Lower leg skin (tissue), 4 donors: Measurements from ENCODE around the gene NCAM2. TPM values are rescaled to one million over a fixed set of nuclear protein-coding genes. Genes with fewer than 3 reads are reported as not detected.

Source experiments
- DNase-seq, 2 donors: peaks; one replicate each; pipeline ENCODE4 v3.0.0-alpha.2; 2019; ENCODE audit warnings: low spot score in 2 of 2
- H3K4me3 ChIP-seq: fragments of 200-600 bp; sonication (generic); 2 replicates; pipeline ENCODE4 v1.5.1; 2017; ENCODE audit warnings: mild to moderate bottlenecking, low read depth; ENCODE audit not compliant: poor library complexity, severe bottlenecking
- POLR2A ChIP-seq, 2 donors: fragments of 450-650 bp; IDR thresholded peaks; one replicate each; pipeline ENCODE4 v1.6.1; 2016 to 2017; ENCODE audit warnings: antibody characterized with exemption in 2 of 2, mild to moderate bottlenecking in 1 of 2, moderate library complexity in 1 of 2
- WGBS, 2 donors: methylation state at CpG; one replicate each; pipeline ENCODE4 v1.1.5; 2018; 5-methylcytosine and 5-hydroxymethylcytosine counted together
- intact Hi-C: fragments of 100-400 bp; cut with DNase I; formaldehyde crosslinking; loops from one replicate; pipeline ENCODE4 v1.15.0; 2023; ENCODE audit warnings: low total_unique reads
- total RNA-seq, 4 donors: library from RNA; depleted of rRNA; stranded (reverse); fragments of >200 nt; gene quantifications; one replicate each; pipeline ENCODE4 v1.1.0, GENCODE V29; 2016
- TF ChIP-seq, protein P1 (sequence below), 3 donors: fragments of 450-650 bp; IDR thresholded peaks; one replicate each; pipeline ENCODE4 v1.5.1; 2016; ENCODE audit warnings: antibody characterized with exemption in 3 of 3, mild to moderate bottlenecking in 3 of 3, moderate library complexity in 2 of 3

The NCAM2 gene
- total RNA-seq, 4 donors from 2014 or later, result 0.61 to 3.2 (median 0.91) TPM

DNA sequence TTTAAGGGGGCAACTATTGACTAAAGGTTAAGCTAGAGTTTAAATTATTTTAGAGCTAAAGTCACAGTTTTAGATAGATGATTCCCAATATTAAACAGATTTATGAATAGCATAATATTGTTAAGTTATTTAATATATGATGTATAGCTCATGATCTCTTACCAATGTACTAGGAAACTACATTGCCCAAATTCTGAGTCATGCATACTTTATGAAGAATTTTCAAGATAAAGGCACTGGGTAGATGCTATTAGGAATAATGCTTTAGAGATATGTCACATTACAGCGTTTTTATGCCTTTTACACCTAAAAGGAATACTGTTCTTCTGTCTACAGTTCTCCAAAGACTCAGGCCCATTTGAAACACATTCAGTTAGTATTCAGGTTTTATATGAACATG is 215.1 kb downstream of the NCAM2 start:
- no peak for DNase-seq
- H3K4me3 ChIP-seq, result no peak overlapping the region
- intact Hi-C loops, result no loop called here
- 71 to 87% methylated on average over 1 of the region's 1 CpG for WGBS, 2 donors
- TF ChIP-seq, protein P1, sequence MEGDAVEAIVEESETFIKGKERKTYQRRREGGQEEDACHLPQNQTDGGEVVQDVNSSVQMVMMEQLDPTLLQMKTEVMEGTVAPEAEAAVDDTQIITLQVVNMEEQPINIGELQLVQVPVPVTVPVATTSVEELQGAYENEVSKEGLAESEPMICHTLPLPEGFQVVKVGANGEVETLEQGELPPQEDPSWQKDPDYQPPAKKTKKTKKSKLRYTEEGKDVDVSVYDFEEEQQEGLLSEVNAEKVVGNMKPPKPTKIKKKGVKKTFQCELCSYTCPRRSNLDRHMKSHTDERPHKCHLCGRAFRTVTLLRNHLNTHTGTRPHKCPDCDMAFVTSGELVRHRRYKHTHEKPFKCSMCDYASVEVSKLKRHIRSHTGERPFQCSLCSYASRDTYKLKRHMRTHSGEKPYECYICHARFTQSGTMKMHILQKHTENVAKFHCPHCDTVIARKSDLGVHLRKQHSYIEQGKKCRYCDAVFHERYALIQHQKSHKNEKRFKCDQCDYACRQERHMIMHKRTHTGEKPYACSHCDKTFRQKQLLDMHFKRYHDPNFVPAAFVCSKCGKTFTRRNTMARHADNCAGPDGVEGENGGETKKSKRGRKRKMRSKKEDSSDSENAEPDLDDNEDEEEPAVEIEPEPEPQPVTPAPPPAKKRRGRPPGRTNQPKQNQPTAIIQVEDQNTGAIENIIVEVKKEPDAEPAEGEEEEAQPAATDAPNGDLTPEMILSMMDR (IDR thresholded peaks at IDR 0.05), result no peak
- no peak for TF ChIP-seq POLR2A (IDR thresholded peaks at IDR 0.05)

- H3K4me3 ChIP-seq, result no peak overlapping the region
- intact Hi-C loops, result no loop called here
- WGBS, 2 donors, result 23 to 28% methylated on average over 2 of the region's 2 CpGs
- no peak for TF ChIP-seq POLR2A (IDR thresholded peaks at IDR 0.05)
- TF ChIP-seq, protein P1 (IDR thresholded peaks at IDR 0.05), result no peak
- no peak for DNase-seq
These were observed 217.8 kb downstream of the NCAM2 start for GRCh38 chr21:21216047-21216446.

GRCh38 chr21:21226472-21226871 is 228.3 kb downstream of the NCAM2 start:
- H3K4me3 ChIP-seq, result no peak overlapping the region
- intact Hi-C loops, result no loop called here
- TF ChIP-seq POLR2A (IDR thresholded peaks at IDR 0.05), result no peak
- TF ChIP-seq, protein P1 (IDR thresholded peaks at IDR 0.05), result no peak
- 64 to 66% methylated on average over 1 of the region's 1 CpG for WGBS, 2 donors
- no peak for DNase-seq

DNA sequence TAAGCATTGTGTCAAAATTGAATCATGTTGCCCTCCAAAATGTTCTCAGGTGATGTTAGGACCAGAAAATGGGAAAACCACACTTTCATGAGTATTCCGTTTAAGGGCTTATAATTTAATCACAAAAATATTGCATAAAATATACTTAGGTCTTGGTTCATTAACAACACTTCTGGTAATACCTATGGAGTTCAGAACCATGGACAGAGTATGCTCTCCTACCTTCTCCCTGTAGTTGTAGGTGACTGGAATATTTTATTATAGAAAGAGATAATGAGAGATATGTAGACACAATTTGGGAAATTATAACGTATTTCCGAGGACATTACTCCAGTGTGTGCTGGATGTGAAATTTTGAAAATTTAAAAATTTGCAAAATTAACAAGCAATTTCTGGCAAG is 232.5 kb downstream of the NCAM2 start:
- no peak overlapping the region for H3K4me3 ChIP-seq
- intact Hi-C loops, result no loop called here
- TF ChIP-seq, protein P1 (IDR thresholded peaks at IDR 0.05), result no peak
- no peak for TF ChIP-seq POLR2A (IDR thresholded peaks at IDR 0.05)
- no peak for DNase-seq
- 54 to 57% methylated on average over 3 of the region's 3 CpGs for WGBS, 2 donors

- intact Hi-C loops, result no loop called here
- 9 to 11% methylated on average over 1 of the region's 1 CpG for WGBS, 2 donors
- H3K4me3 ChIP-seq, result no peak overlapping the region
- no peak for DNase-seq
- no peak for TF ChIP-seq POLR2A (IDR thresholded peaks at IDR 0.05)
- TF ChIP-seq, protein P1 (IDR thresholded peaks at IDR 0.05), result no peak
These were observed 233.7 kb downstream of the NCAM2 start for GRCh38 chr21:21231913-21232312.

GRCh38 chr21:21232320-21232719 is 234.1 kb downstream of the NCAM2 start:
- intact Hi-C loops, result no loop called here
- no peak for DNase-seq
- TF ChIP-seq, protein P1 (IDR thresholded peaks at IDR 0.05), result no peak
- no peak for TF ChIP-seq POLR2A (IDR thresholded peaks at IDR 0.05)
- H3K4me3 ChIP-seq, result no peak overlapping the region
- WGBS, 2 donors, result 10 to 13% methylated on average over 1 of the region's 1 CpG
